ENCODE measurements around the gene ADTRP. TPM values are rescaled to one million over a fixed set of nuclear protein-coding genes. Genes with fewer than 3 reads are reported as not detected.

The ADTRP gene
- total and polyA plus RNA-seq, 2 experiments from 2014 or later, result not detected

DNA sequence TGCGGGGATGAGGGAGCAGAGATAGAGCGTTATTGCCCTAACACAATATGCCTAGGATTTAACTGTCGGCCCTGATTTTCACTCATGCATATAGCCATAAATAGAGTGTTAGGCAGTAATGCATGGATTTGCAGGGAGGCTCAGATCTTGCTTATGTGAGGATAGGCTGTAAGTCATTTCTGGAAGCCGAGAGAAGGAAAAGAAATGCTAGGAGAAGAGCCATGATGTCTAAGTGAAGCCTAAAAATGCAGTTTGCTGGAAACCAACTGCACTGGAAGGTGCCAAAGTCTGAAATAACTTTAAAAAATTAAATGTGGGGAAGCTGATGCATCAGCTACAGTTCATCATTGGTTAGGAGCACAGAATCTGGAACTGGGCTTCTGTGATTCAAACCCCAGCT is 54.3 kb downstream of the ADTRP start:
- Histone ChIP-seq H3K9me3 (ENCODE audit: low read depth) (no peaks in the 10 kb centered on the region), H3K4me3 (no peak overlapping the region), H3K27ac (no peak overlapping the region), H3K27me3 (no peaks in the 10 kb centered on the region), H3K4me1 (ENCODE audit: low read depth) (no peaks in the 10 kb centered on the region), H3K36me3 (no peaks in the 10 kb centered on the region)
- DNase-seq (ENCODE audit: low read depth in 1 of 2, low spot score in 1 of 2), result no peak
- TF ChIP-seq, protein P1, sequence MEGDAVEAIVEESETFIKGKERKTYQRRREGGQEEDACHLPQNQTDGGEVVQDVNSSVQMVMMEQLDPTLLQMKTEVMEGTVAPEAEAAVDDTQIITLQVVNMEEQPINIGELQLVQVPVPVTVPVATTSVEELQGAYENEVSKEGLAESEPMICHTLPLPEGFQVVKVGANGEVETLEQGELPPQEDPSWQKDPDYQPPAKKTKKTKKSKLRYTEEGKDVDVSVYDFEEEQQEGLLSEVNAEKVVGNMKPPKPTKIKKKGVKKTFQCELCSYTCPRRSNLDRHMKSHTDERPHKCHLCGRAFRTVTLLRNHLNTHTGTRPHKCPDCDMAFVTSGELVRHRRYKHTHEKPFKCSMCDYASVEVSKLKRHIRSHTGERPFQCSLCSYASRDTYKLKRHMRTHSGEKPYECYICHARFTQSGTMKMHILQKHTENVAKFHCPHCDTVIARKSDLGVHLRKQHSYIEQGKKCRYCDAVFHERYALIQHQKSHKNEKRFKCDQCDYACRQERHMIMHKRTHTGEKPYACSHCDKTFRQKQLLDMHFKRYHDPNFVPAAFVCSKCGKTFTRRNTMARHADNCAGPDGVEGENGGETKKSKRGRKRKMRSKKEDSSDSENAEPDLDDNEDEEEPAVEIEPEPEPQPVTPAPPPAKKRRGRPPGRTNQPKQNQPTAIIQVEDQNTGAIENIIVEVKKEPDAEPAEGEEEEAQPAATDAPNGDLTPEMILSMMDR (IDR thresholded peaks at IDR 0.05; ENCODE audit: low read depth, low read length), result no peak

DNA sequence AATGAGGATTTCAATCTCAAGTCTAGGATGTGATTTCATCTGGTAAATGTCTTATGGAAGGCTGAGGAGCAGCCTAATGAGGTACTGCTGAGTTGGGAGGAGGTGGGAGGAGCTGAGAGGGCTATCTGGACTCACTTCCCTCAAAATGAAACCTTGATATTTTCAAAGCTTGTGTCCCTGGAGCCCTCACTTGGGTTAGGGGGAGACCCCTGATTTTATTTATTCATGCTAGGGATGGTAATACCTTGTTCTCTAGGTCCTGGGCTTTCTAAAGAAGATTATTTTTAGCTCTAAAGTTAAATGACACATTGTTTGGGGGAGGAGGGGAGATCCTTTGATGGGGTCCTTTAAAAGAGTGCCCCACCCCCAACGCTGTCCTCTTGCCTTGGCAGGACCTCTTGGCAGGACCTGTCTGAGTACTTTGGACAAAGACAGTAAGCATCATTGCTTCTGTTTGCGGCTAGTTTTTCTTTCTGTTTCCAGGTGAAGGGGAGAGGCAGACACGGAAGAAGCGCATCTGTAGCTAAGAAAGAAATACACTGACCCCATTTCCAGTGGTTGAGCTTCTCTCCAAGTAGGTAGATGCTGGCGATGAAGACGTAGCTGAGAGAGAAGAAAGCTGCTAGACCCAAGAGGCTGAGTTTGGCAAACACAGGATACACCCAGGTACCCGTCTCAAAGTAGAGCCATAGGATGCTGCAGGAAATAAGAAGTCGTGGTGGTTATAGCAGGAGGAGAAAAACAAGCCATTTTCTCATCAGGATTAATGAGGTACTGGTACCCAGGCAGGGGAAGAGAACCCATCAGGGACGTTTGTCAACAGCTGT is 55.6 kb downstream of the ADTRP start:
- TF ChIP-seq, protein P1 (IDR thresholded peaks at IDR 0.05; ENCODE audit: low read depth, low read length), result no peak
- no peak overlapping the region for H3K4me3 ChIP-seq
- no peaks in the 10 kb centered on the region for H3K9me3 ChIP-seq (ENCODE audit: low read depth)
- no peak overlapping the region for H3K27ac ChIP-seq
- H3K36me3 ChIP-seq, result no peaks in the 10 kb centered on the region
- DNase-seq (ENCODE audit: low read depth in 1 of 2, low spot score in 1 of 2), result no peak
- H3K27me3 ChIP-seq, result no peaks in the 10 kb centered on the region
- H3K4me1 ChIP-seq (ENCODE audit: low read depth), result no peaks in the 10 kb centered on the region

DNA sequence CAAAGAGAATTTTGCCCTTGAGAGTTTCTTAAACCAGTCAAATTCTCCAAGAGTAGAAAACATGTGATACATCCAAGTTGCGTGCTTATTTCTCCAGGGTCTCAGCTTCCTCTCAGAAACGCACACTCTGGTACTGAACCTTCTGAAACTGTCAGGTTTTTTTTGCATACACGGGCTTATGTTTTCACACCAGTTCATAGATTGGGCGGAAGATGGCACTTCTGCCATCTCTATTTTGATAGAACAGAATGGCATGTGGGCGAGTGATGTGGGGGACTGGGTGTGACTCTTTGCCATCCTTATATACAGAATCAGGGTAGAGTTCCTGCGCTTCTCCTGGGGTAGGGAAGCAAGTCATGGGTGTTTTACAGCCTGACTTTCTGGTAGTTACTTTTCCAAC is 56.4 kb downstream of the ADTRP start:
- Histone ChIP-seq H3K36me3 (no peaks in the 10 kb centered on the region), H3K27me3 (no peaks in the 10 kb centered on the region), H3K9me3 (ENCODE audit: low read depth) (no peaks in the 10 kb centered on the region), H3K4me1 (ENCODE audit: low read depth) (no peaks in the 10 kb centered on the region), H3K27ac (no peak overlapping the region), H3K4me3 (no peak overlapping the region)
- no peak for DNase-seq (ENCODE audit: low read depth in 1 of 2, low spot score in 1 of 2)
- TF ChIP-seq, protein P1 (IDR thresholded peaks at IDR 0.05; ENCODE audit: low read depth, low read length), result no peak

DNA sequence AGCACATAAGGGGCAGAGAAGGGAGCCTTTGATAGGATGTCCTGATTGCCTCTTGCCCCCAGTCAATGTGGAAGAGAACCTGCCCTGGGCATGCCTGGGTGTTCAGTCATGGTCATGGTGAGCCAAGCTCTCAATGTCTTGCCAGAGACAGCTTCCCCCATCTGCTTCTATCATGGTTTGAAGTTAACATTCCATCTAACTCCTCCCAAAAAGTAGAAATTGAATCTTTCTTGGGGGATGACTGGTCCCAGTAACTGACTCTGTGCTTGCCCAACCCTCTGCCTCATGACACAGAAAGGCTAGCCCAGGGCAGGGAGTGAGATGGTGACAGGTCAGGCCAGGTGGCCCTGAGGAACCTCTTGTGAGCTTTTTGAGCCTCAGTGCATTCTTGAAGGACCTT is 60.1 kb downstream of the ADTRP start:
- TF ChIP-seq, protein P1 (IDR thresholded peaks at IDR 0.05; ENCODE audit: low read depth, low read length), result no peak

DNA sequence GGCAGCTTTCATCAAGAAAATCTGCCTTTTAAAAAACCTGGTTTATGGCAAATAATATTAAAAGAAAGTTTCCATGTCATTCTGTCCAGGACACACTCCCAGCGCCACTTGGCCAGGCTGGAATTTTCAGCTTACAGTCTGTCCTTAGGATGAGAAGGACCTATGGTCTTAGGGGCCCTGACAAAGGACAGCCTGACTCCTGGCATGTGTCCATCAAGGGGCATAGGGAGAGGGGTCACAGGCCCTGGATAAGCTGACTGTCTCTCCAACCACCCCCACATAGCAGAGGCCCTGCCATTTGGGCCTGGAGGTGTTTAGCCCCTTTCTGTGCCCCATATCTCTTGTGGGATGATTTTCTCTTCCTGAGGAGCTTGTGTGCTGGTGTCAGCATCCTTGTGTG is 60.6 kb downstream of the ADTRP start:
- DNase-seq (ENCODE audit: low read depth in 1 of 2, low spot score in 1 of 2), result no peak
- H3K27ac ChIP-seq, result no peak overlapping the region
- no peaks in the 10 kb centered on the region for H3K27me3 ChIP-seq
- no peaks in the 10 kb centered on the region for H3K4me1 ChIP-seq (ENCODE audit: low read depth)
- TF ChIP-seq, protein P1 (IDR thresholded peaks at IDR 0.05; ENCODE audit: low read depth, low read length), result no peak
- no peaks in the 10 kb centered on the region for H3K36me3 ChIP-seq
- no peak overlapping the region for H3K4me3 ChIP-seq
- H3K9me3 ChIP-seq (ENCODE audit: low read depth), result no peaks in the 10 kb centered on the region

More for the DNA sequence above, 60.1 kb downstream of the ADTRP start:
- H3K9me3 ChIP-seq (ENCODE audit: low read depth), result no peaks in the 10 kb centered on the region
- H3K4me1 ChIP-seq (ENCODE audit: low read depth), result no peaks in the 10 kb centered on the region
- no peaks in the 10 kb centered on the region for H3K27me3 ChIP-seq
- no peak overlapping the region for H3K27ac ChIP-seq
- no peak for DNase-seq (ENCODE audit: low read depth in 1 of 2, low spot score in 1 of 2)
- no peaks in the 10 kb centered on the region for H3K36me3 ChIP-seq
- H3K4me3 ChIP-seq, result no peak overlapping the region
